SKM-1 treated with dmso at 0.1 percent for 144 hours (cell line): ENCODE results near the gene PRKCE.

Experiments
- DNase-seq: peaks from one replicate; lab custom pipeline; 2025; ENCODE audit not compliant: unreplicated experiment; lab: John Stamatoyannopoulos, UW

PRKCE gene

DNA sequence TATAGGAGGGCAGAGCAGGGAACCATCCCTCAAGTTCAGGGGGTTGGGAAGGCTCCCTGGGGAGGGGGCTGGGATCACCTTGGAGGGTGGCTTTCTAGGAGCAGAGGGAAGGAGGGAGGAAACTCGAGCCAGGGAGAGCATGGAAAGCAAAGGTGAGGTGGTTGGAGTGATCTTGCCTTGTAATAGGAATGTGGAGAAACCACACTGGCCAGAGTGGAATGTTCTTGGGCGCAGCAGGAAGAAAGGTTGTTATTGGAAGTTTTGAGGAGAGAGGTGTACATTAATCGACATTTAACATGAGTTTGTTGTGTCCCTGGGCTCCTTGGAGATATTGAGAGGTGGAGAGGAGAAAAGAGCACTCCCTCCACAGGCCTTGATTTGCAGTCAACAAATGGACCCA, 272.2 kb downstream of the PRKCE start:
- DNase-seq: no peak

DNA sequence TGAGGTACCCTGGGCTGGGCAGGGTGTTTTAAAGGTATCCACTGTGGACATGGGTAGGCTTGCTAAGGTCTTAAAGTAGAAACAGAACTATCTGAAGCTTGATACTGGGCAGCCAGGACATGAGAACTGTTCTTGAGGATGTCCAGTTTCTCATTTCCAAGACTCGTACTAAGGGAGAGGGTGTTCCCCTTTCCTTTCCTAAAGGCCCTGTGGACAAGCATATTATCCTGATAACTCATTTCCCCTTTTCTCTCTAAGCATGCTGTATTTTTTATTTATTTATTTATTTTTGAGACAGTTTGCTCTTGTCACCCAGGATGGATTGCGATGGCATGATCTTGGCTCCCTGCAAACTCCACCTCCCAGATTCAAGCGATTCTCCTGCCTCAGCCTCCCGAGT, 273.6 kb downstream of the PRKCE start:
- no peak for DNase-seq

DNA sequence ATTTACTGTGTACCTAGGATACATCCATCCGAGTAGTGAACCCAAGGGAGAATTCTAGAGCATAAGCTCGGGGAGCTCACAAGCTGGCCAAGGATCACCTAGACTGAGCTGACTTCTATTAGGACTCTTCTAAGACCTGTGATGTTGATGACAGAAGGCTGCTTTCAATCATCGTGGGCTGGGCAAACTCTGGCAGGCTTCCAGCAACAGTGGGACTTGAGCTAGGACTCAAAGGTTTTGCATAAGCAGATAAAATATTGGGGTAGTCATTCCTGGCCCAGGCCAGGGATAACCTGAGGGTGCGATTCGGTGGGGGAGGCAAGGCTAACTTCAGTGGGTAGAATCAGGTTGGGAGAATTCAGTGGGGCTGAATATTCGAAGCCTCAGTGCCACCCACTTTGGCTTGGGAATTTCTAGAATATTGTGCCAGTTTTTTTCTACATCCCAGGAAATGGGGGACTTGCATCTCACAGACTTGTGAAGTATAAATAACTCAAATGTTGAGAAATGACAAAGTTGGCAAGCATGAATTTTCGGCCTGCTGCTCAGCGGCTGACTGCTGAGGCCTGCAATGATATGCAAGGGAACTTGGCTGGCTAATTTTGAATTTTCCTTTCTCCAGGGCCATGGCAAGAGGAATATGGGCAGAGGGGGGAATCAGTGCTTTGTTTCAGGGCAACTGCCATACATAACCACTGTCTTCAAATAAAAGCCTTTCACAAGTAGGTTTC, 274.3 kb downstream of the PRKCE start:
- no peak for DNase-seq

DNA sequence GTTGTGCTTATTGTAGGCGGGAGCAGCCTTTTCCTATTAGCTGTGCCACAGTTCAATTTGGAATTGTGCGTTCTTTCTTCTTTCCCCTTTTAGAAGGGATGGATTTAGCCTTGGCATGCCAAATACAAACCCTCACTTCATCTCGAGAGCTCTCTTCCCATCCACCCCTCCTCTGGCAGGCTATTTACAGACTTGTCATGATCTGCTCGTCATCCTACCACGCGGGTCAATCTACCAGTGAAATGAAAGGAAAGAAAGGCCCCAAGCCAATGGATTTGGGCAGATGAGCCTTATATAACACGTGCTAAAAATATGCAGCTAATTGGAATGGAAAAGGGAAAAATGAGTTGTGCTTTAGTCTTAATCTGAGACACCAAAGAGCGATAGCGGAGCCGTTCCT, 277.5 kb downstream of the PRKCE start:
- no peak for DNase-seq

DNA sequence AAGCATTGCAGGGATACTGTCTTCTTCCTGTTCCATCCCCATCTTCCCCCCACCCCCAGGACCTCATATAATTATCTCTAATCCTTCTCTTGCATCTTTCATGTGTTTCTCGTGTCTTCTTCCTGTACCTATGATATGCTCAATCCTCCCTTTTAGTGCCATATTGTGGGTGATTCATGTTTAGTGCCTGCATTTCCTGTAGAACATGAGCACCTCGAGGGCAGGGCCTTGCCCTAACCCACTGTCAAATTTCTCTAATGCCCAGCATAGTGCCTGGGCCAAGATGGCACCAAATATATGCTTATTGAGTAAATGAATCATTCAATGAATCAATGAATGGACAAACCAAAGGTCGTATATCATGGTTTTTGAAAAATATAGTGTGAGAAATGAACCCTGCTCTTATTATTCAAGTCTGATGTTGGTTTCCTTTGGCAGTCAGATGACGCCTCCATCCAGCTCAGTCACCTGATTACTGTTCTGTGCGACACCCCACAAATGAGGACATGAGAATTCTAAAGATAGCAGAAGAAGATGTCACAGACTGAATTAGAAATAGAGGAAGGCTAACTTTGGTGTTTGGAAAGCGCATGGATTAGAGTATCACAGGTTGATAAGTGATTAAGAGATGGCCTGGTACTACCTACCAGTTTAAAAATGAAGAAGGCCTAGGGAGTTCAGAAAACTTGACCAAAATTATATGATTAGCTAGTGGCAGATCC, 278.4 kb downstream of the PRKCE start:
- DNase-seq: no peak

DNA sequence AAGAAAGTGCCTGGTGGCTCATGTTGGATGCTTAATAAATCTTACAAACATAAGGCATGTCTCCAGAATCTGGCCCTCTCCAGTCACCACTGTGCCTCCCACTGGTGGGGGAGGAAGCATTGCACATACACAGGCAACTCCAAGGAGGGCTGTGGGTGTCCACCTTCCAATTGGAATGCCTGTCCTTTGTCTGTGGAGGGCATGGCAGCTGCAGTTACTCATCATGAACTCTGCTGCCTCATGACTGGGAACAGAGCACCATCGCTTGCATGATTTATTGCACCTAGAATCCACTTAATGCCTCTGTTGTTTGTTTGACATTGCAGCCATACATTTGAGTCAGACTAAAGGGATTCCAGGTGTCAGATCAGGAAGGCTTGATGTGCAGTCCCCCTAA, 278.9 kb downstream of the PRKCE start:
- no peak for DNase-seq

DNA sequence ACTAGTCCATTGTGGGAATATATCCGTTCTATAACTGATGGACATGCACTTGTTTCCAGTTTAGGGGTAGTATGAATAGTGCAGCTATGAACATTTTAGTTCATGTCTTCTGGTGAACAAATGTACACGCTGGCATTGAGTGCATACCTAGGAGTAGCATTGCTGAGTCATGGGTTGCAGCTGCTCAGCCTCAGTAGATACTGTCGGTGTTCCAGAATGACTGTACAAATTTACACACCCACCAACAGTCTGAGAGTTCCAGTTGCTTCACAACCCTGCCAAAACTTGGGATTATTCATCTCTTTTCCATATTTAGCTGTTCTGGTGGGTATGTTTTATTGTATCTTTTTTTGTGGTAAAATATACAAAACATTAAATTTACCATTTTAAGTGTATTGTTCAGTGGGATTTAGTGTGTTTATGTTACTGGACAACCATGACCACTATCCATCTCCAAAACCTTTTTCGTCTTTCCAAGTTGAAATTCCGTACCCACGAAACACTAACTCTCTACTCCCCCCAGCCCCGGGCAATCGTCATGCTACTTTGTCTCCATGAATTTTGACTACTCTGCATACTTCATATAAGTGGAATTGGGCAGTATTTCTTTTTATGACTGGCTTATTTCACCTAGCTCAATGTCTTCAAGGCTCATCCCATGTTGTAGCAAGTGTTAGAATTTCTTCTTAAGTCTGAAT, 281.0 kb downstream of the PRKCE start:
- DNase-seq: no peak

DNA sequence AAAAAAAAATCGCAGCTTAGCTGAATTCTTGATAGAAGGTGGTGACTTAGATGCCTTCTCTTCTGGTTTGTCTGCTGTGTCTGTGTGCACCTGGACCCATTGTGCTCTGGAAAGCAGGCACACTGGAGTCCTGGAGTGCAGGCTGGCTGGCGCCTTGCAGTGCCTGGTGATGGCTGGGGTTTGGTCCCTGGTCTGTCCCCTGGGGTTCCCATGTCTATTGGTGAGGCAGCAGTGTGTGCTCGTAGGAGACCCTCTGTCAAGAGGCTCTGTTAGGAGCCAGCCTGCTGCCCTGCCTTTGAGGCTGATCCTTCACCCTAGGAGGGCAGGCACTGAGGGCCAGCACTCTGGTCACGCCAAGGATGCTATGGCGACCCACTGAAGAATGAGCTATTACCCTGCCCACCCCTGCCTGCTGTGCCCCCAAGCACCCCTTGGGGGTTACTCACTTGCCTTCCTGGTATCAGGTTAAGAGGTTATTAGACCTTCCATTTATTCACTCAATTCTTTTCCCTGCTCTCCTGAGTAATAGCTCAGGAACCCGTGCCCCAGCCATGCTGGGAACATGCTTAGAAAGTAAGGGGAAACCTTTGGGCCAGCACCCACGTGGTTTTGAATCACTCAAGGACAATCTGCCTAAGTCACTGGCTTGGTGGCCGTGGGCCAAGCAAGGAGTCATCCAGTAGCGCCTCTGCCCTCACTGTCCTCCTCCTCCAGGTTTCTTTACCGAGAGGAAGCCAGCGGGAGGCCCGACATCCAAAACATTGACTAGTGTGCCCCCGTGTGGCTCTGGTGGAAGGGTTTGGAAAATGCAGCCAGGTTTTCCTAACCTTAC, 284.5 kb downstream of the PRKCE start:
- peak; percentile 78 for DNase-seq

DNA sequence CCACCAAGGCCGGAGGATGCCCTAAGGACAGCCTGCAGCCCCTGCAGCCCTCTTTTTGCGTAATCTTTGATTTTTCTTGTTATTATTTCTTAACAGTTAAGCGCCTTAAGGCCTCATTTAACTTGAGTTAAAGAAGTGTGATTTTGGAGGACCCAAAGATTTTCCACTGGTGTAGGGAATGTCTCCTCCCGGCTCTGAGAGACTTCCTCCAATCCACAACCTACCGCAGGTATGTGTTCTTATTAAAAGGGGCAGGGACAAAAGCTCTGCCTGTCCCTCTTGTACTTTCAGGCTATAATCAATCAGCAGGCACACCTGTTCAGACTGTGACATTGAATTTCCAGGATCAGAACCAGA, 285.1 kb downstream of the PRKCE start:
- DNase-seq: no peak

DNA sequence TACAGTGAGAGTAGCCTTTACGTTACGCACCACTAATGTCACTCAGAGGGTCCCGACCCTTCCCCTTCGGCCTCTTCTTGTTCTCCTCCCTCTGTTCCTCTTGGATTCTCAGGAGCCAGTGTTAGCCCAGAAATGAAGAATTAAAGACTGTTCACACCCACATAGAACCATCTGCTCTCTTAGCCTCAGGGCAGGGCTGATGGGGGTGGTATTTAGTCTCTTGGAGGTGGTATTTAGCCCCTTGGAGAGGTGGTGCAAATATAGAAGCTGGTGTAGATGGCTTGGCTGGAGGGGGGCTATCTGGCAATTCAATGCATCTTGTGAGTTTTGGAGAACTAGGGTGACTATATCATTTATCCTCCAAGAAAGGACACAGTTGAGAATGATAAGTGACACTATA, 286.5 kb downstream of the PRKCE start:
- DNase-seq: no peak

DNA sequence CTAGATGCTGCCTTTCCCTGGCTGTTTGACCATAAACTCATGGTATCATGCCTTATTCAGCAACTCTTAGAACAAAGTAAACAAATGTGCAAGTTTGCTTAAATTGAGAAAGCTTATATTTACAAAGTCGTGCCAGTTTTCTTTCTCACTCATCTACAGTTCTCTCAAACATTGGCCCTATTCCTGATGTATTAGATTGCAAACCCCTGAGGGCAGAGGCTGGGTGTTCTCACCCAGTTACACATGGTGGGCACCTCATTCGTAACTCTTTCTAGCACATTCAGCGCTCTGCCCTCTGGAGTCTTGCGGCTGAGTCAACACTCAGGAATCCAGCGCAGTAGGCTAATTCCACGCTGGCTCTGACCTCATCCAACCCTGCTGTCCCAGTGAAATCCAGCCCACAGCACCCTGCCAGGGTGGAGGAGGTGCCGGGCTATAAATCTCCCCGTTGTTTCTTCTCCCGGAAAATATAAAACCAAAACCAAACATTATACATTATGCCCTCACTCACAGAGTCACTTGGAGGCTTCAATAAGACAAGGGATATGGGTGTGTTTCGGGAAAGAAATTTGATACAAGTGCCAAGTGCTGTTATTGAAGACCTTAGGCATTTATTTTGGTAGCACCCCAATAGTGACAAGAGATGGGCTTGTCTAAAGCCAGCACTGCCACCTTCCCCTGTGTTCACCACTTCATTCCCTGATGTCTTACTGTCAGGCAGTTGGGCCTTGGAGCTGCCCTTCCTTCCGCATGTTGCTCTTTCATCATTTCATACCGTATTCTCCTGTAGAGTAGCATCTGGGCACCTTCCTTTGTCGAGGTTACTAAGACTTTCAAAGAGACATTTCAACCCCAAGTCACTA, 287.4 kb downstream of the PRKCE start:
- DNase-seq: no peak

DNA sequence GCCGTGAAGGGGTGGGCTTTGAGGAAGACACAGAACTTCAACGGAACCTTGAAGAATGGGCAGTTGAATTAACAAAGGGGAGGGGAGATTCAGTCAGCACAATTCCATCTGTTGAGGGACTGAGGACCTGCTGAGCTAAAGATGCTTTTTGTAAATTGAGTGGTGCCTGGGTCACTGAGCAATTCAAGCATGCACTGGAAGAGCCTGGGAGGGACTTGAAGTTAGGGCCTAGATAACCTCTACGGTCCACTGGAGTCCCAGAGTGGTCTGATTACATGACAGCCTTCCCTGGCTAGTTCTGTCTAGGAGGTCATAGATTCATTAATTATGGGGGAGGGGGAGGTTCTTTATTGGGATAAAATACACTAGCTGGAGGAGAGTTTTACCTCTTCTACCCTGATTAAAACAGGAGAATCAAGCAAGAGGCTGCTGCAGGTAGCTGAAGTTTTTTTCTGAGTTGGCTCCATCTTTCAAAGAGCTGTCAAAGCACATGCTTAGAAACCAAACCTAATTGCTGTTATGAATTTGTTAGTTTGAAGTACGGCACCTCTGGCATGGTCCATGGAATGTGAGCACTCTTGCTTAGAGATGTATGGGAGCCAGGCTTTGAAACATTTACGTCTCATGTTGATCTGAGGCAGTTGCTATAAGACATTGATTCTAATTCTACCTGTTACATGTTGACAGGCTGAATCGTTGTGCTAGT, 290.2 kb downstream of the PRKCE start:
- DNase-seq: no peak

DNA sequence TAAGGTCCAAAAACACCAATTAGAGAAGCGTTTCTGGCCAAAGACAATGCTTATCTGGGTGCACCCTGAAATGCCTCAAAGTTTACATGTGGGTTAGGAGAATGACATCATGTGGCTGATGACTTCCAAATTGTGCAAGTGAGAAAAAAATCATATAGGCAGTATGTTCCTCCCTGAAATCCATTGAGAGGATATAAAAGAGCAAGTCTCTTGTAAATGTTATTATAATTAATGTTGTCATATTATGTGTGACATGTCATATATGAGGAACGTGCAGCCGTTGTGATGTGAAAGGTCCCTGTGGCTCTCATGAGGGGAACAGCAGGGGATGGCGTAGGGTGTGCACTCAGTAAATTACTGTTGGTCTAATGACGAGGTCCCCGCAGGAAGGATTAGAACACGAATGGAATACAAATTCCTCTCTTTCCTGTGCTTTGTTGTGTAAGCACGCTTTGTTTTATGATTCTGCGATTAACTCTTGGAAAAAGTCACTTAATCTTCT, 290.8 kb downstream of the PRKCE start:
- no peak for DNase-seq

DNA sequence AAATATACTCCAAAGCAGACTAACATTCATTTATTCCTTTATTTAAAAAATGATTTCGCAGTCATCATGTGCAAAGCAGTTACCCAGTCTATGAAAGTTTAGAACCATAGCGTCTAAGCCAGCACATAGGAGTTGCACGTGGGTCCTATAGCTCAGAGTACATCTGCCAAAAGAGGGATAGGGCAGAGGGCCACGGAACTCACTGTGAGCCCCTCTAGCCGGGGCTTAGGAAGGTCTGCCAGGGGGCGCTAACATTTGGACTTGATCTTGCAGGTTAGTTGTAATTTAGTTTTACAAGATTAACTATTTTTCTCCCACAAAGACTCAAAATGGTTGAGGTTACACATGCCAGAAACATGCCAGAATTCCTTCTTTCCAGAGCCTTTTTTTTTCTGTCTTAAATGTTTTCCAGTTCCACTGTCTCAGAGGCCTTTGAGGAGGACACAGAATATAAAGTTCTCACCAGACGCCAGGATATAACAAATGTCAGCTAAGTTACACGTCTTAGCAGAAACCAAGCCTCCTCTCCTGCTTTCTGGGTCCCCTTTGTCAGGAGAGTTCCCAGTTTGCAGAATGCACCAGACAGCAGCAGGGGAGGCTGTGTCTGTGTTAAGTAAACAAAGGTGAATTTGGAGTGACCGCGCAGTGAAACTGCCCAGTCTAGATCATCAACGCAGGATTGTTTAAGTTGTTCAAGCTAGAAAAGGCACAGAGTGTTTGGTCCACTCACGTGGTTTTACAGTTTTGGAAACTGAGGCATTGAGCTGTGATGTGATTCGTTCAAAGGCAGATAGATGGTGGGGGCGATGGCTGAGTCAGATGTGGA, 292.0 kb downstream of the PRKCE start:
- no peak for DNase-seq

DNA sequence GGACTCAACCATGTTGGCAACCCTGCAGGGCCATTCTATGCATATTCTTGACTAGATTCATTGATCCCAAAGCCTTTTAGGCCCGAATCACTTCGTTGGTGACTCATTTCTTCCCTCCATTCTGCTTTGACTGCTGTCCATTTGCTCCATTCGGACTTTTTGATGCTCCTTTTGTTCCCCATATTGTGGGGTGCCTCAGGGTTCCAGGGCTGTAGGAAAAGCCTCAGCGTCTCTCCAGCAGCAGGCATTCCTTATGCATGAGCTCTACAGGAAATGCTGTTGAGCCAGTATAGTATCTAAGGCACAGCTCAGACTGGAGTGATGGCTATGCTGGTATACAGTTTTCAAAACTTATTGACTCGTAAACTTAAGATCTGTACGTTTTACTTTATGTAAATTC, 292.6 kb downstream of the PRKCE start:
- DNase-seq: no peak

DNA sequence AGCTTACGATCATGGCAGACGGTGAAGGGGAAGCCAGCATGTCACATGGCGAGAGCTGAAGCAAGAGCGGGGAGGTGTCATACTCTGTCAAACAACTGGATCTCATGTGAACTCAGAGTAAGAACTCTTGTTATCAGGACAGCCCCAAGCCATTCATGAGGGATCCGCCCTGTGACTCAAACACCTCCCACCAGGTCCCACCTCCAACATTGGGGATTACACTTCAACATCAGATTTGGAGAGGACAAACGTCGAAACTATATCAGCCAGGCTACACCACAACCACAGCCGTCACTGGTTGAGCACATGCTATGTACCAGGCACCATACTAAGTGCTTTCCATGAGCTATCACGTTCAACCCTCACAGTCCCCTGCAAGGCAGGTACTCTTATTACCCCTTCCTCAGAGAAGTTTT, 293.8 kb downstream of the PRKCE start:
- no peak for DNase-seq

DNA sequence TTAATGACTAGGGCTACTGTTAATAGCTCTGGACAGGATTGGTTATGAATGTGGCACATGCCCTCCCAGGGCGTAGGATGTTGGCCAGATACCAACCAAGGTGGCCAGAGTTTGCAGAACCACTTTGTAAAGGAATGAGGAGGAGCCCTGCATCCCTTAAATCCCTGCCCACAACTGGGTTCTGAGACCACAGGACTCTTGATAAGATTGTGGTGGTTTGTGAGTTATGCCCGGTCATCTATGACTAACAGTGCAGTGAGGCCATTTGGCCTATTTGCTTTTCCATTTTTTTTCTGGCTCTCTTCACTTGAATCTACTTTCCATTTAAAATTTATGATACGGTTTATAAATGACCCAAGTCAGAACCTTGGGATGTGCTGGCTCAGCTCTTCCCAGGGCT, 294.5 kb downstream of the PRKCE start:
- DNase-seq: no peak

DNA sequence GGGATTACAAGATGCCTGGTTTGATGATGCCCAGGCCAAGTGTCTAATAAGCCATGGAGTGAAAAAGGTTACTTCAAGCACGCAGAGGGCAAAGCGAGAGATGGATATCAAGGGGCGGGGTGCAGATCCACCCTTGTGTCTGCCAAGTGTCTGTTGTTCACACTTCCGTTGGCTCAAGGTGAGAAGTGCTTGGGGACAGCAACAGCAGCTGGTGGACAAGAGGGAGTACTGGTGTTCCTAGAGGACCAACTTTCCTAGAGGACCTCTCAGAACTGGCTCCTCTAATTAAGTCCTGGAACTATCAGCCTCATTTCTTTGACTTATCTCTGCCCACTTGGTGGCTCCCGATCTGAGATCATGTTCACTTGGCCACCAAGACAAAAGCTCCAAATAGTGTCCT, 299.1 kb downstream of the PRKCE start:
- DNase-seq: no peak
